Measurements from ENCODE around the gene KDELR3. TPM values are rescaled to one million over a fixed set of nuclear protein-coding genes. Genes with fewer than 3 reads are reported as not detected.

The KDELR3 gene
- total RNA-seq, 1 donor from 2014 or later: not detected

DNA sequence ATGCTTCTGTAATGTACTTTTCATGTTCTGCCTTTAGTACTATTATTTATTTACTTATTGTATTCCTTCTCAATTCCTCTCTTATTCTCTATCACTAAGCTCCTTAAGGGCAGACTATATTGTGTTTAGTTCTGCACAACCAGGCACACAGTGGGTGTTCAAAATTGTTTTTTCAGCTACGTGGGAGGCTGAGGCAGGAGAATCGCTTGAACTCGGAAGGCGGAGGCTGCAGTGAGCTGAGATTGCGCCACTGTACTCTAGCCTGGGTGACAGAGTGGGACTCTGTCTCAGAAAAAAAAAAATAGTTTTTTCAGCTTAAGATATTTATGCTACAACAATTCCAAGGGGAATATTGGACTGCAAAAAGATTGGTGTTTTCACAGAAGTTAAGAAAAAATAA lies 55.6 kb downstream of the KDELR3 start:
- Mint-ChIP-seq H3K27me3 (ENCODE audit: unreplicated experiment) (no peaks in the 10 kb centered on the region), H3K27ac (ENCODE audit: unreplicated experiment) (no peak overlapping the region), H3K4me1 (ENCODE audit: low read depth, unreplicated experiment) (no peaks in the 10 kb centered on the region), H3K4me3 (ENCODE audit: unreplicated experiment) (no peak overlapping the region), H3K9me3 (ENCODE audit: unreplicated experiment) (no peaks in the 10 kb centered on the region), H3K36me3 (ENCODE audit: unreplicated experiment) (no peaks in the 10 kb centered on the region)
- no peak for DNase-seq
- TF ChIP-seq, protein P1, sequence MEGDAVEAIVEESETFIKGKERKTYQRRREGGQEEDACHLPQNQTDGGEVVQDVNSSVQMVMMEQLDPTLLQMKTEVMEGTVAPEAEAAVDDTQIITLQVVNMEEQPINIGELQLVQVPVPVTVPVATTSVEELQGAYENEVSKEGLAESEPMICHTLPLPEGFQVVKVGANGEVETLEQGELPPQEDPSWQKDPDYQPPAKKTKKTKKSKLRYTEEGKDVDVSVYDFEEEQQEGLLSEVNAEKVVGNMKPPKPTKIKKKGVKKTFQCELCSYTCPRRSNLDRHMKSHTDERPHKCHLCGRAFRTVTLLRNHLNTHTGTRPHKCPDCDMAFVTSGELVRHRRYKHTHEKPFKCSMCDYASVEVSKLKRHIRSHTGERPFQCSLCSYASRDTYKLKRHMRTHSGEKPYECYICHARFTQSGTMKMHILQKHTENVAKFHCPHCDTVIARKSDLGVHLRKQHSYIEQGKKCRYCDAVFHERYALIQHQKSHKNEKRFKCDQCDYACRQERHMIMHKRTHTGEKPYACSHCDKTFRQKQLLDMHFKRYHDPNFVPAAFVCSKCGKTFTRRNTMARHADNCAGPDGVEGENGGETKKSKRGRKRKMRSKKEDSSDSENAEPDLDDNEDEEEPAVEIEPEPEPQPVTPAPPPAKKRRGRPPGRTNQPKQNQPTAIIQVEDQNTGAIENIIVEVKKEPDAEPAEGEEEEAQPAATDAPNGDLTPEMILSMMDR (IDR thresholded peaks at IDR 0.05; ENCODE audit: partially characterized antibody, unreplicated experiment): no peak

DNA sequence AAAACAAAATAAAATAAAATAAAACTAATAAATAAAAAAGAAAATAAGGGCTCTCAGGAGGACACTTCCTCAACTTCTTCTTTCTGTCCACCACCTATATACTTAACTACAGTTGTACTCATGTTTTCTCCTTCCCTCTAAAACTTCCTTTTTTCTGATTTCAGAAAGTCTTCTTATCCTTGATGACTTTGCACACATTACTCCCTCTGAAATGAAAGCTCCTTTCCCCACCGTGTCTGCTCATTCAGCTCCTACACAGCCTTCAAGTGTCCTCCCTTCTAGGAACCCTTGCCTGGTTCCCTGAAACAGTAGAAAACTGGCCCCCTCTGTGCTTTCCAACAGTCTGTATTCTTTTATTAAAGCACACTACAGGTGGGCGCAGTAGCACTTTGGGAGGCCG lies 56.5 kb downstream of the KDELR3 start:
- Mint-ChIP-seq H3K9me3 (ENCODE audit: unreplicated experiment) (no peaks in the 10 kb centered on the region), H3K27ac (ENCODE audit: unreplicated experiment) (no peak overlapping the region), H3K4me3 (ENCODE audit: unreplicated experiment) (no peak overlapping the region), H3K4me1 (ENCODE audit: low read depth, unreplicated experiment) (no peaks in the 10 kb centered on the region), H3K36me3 (ENCODE audit: unreplicated experiment) (no peaks in the 10 kb centered on the region), H3K27me3 (ENCODE audit: unreplicated experiment) (no peaks in the 10 kb centered on the region)
- no peak for DNase-seq
- TF ChIP-seq, protein P1 (IDR thresholded peaks at IDR 0.05; ENCODE audit: partially characterized antibody, unreplicated experiment): no peak

DNA sequence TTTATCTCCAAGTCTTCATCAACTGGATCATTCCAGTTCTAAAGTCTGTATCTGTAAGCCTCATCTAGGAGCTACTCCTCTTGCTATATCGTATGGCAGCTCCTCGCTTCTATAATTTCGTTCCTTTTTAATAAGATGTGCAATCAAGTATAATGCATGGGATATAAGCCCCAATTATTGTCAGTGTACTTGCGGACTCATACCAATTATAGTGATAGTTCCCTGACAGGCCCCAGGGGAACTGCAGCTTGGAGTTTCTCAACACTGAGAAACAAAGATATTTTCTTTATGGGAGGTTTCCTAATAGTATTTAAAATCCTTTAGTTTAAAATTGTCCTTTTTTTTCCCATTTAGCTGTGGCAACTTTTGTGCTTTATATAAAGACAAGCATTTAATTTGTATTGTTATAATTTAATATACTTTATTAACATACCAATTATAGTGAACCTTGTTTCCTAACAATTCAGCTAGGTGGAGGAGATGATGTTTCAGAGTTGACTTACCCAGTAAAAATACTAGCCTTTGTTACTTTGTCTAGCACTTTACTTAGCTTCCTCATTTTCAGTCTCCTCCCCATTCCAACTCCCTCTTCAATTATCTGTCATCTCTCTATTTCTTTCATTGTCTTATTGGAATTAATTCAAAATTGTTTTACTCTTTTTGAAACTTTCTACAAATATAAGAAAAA lies 63.5 kb downstream of the KDELR3 start:
- no peaks in the 10 kb centered on the region for H3K4me1 Mint-ChIP-seq (ENCODE audit: low read depth, unreplicated experiment)

More for the DNA sequence above, 63.5 kb downstream of the KDELR3 start:
- no peak for DNase-seq
- Mint-ChIP-seq H3K36me3 (ENCODE audit: unreplicated experiment) (no peaks in the 10 kb centered on the region), H3K27me3 (ENCODE audit: unreplicated experiment) (no peaks in the 10 kb centered on the region), H3K27ac (ENCODE audit: unreplicated experiment) (no peak overlapping the region), H3K9me3 (ENCODE audit: unreplicated experiment) (no peaks in the 10 kb centered on the region), H3K4me3 (ENCODE audit: unreplicated experiment) (no peak overlapping the region)
- TF ChIP-seq, protein P1 (IDR thresholded peaks at IDR 0.05; ENCODE audit: partially characterized antibody, unreplicated experiment): no peak

Other genes starting within 250 kb of the KDELR3 start
- gene TMEM184B, start 195.1 kb upstream of the KDELR3 start, total RNA-seq (ENCODE audit: unreplicated experiment): 81.0 TPM
- 402 TPM for gene CSNK1E, start 150.7 kb upstream of the KDELR3 start, total RNA-seq (ENCODE audit: unreplicated experiment)
- gene KCNJ4, start 12.9 kb upstream of the KDELR3 start, total RNA-seq (ENCODE audit: unreplicated experiment): 0.86 TPM
- 530 TPM for gene DDX17, start 38.2 kb downstream of the KDELR3 start, total RNA-seq (ENCODE audit: unreplicated experiment)
- gene DMC1, start 102.1 kb downstream of the KDELR3 start, total RNA-seq (ENCODE audit: unreplicated experiment): 4.2 TPM
- gene FAM227A, start 188.3 kb downstream of the KDELR3 start, total RNA-seq (ENCODE audit: unreplicated experiment): 6.3 TPM
- gene CBY1, start 188.5 kb downstream of the KDELR3 start, total RNA-seq (ENCODE audit: unreplicated experiment): 34.9 TPM
- 61.0 TPM for gene TOMM22, start 213.9 kb downstream of the KDELR3 start, total RNA-seq (ENCODE audit: unreplicated experiment)
- 51.0 TPM for gene JOSD1, start 232.8 kb downstream of the KDELR3 start, total RNA-seq (ENCODE audit: unreplicated experiment)
- 55.6 TPM for gene GTPBP1, start 237.8 kb downstream of the KDELR3 start, total RNA-seq (ENCODE audit: unreplicated experiment)